H1 (cell line): ENCODE data around the gene KIF13A. TPM values are rescaled to one million over a fixed set of nuclear protein-coding genes. Genes with fewer than 3 reads are reported as not detected.

ENCODE experiments used
- CTCF ChIA-PET: fragments of 300-600 bp; sonication (Branson Sonifier 250); formaldehyde crosslinking; loops from one replicate; lab custom pipeline; 2021; ENCODE audit not compliant: partially characterized antibody; lab: Charles Lee
- POLR2A ChIA-PET: fragments of 300-600 bp; sonication (Branson Sonifier 250); formaldehyde crosslinking; loops from one replicate; lab custom pipeline; 2021; ENCODE audit warnings: inconsistent platforms; ENCODE audit not compliant: partially characterized antibody; lab: Charles Lee
- DNase-seq, 2 experiments: peaks; one replicate each; pipeline versions ENCODE4 v3.0.0 to v3.0.0-alpha.2; 2010 to 2022; ENCODE audit warnings: low spot score in 2 of 2, low read depth in 1 of 2, mixed read lengths in 1 of 2
- FAIRE-seq: peaks from 2 replicates; lab custom pipeline; 2011; peaks lifted over from hg19 to GRCh38; lab: Jason Lieb, UNC
- H2AFZ ChIP-seq: 2 replicates; pipeline ENCODE4 v1.8.1; 2012; ENCODE audit warnings: low read length, inconsistent platforms
- H2AK5ac ChIP-seq: 2 replicates; pipeline ENCODE4 v1.6.1; 2013; ENCODE audit warnings: low read depth, low read length
- H2BK120ac ChIP-seq: replicated peaks from 2 replicates; pipeline ENCODE3; 2013; ENCODE audit warnings: low read depth, low read length, inconsistent platforms
- H2BK12ac ChIP-seq: 2 replicates; pipeline ENCODE4 v1.6.1; 2013; ENCODE audit warnings: low read depth, low read length
- H2BK15ac ChIP-seq: 2 replicates; pipeline ENCODE4 v1.6.1; 2013; ENCODE audit warnings: low read length
- H2BK20ac ChIP-seq: 2 replicates; pipeline ENCODE4 v1.6.1; 2013; ENCODE audit warnings: low read length
- H2BK5ac ChIP-seq: 2 replicates; pipeline ENCODE4 v1.6.1; 2013; ENCODE audit warnings: low read depth, low read length
- H3K14ac ChIP-seq: 2 replicates; pipeline ENCODE4 v1.6.1; 2013; ENCODE audit warnings: inconsistent platforms; ENCODE audit not compliant: insufficient read length
- H3K18ac ChIP-seq: 2 replicates; pipeline ENCODE4 v1.6.1; 2013; ENCODE audit warnings: low read length; ENCODE audit errors: extremely low read depth
- H3K23ac ChIP-seq: 2 replicates; pipeline ENCODE4 v1.6.1; 2013; ENCODE audit warnings: inconsistent platforms; ENCODE audit not compliant: insufficient read length
- H3K23me2 ChIP-seq: 2 replicates; pipeline ENCODE4 v1.6.1; 2013; ENCODE audit warnings: low read depth, low read length
- H3K27ac ChIP-seq: 2 replicates; pipeline ENCODE4 v1.6.1; 2011; ENCODE audit warnings: low read depth, low read length, inconsistent platforms
- H3K27me3 ChIP-seq, 4 experiments: replicated peaks in 1 of 4; 1 replicate in 1 of 4; 2 replicates in 3 of 4; pipeline versions ENCODE4 v1.6.1 to v1.8.1; 2011 to 2013; ENCODE audit warnings: low read length in 3 of 4, mild to moderate bottlenecking in 3 of 4, inconsistent platforms in 2 of 4, mixed read lengths in 2 of 4, moderate library complexity in 1 of 4; ENCODE audit not compliant: control insufficient read depth in 3 of 4, insufficient read depth in 3 of 4; ENCODE audit errors: extremely low read depth in 1 of 4
- H3K36me3 ChIP-seq, 4 experiments: 2 replicates each; pipeline versions ENCODE4 v1.6.1 to v1.8.1; 2011 to 2013; ENCODE audit warnings: mild to moderate bottlenecking in 4 of 4, low read length in 3 of 4, moderate library complexity in 2 of 4, control low read depth in 1 of 4, inconsistent platforms in 1 of 4; ENCODE audit not compliant: insufficient read depth in 4 of 4, control insufficient read depth in 2 of 4
- H3K4ac ChIP-seq: replicated peaks from 2 replicates; pipeline ENCODE3; 2013; ENCODE audit warnings: low read length, low read depth, mixed read lengths, inconsistent platforms; ENCODE audit not compliant: insufficient read length
- H3K4me1 ChIP-seq, 4 experiments: replicated peaks in 1 of 4; 1 replicate in 1 of 4; 2 replicates in 3 of 4; pipeline versions ENCODE4 v1.6.1 to v1.8.1; 2011 to 2013; ENCODE audit warnings: low read length in 3 of 4, inconsistent platforms in 2 of 4, mixed read lengths in 1 of 4; ENCODE audit not compliant: insufficient read depth in 4 of 4, control insufficient read depth in 3 of 4
- H3K4me2 ChIP-seq, 2 experiments: 2 replicates each; pipeline versions ENCODE4 v1.6.1 to v1.8.1; 2011 to 2013; ENCODE audit warnings: low read depth in 2 of 2, low read length in 2 of 2, control low read depth in 1 of 2, inconsistent platforms in 1 of 2, mild to moderate bottlenecking in 1 of 2; ENCODE audit not compliant: insufficient read depth in 1 of 2
- H3K4me3 ChIP-seq, 4 experiments: fragments of 200-600, 300-600 bp in 1 of 4; sonication (generic), shearing (Covaris generic), sonication (Bioruptor Twin) in 1 of 4; 2 replicates each; pipeline versions ENCODE4 v1.5.1 to v1.8.1; 2011 to 2016; ENCODE audit warnings: low read length in 4 of 4, low read depth in 3 of 4, control low read depth in 2 of 4, inconsistent platforms in 2 of 4, mild to moderate bottlenecking in 2 of 4, mixed read lengths in 1 of 4, moderate library complexity in 1 of 4; ENCODE audit not compliant: insufficient read depth in 2 of 4; ENCODE audit errors: extremely low read depth in 1 of 4
- H3K56ac ChIP-seq: replicated peaks from 2 replicates; pipeline ENCODE3; 2013; ENCODE audit warnings: low read depth, mild to moderate bottlenecking, mixed read lengths, low read length, inconsistent platforms; ENCODE audit not compliant: insufficient read length
- H3K79me1 ChIP-seq: 2 replicates; pipeline ENCODE4 v1.6.1; 2013; ENCODE audit warnings: low read depth, low read length, control low read depth
- H3K79me2 ChIP-seq, 2 experiments: 2 replicates each; pipeline versions ENCODE4 v1.6.1 to v1.8.1; 2012 to 2013; ENCODE audit warnings: low read length in 2 of 2, mild to moderate bottlenecking in 2 of 2, inconsistent platforms in 1 of 2; ENCODE audit not compliant: insufficient read depth in 2 of 2, control insufficient read depth in 1 of 2
- H3K9ac ChIP-seq, 4 experiments: replicated peaks in 1 of 4; 1 replicate in 1 of 4; 2 replicates in 3 of 4; pipeline versions ENCODE4 v1.6.1 to v1.8.1; 2011 to 2013; ENCODE audit warnings: low read depth in 3 of 4, low read length in 3 of 4, control low read depth in 2 of 4, mild to moderate bottlenecking in 2 of 4, moderate library complexity in 2 of 4, inconsistent platforms in 1 of 4; ENCODE audit errors: extremely low read depth in 1 of 4
- H3K9me3 ChIP-seq, 2 experiments: 2 replicates each; pipeline versions ENCODE4 v1.6.1 to v1.8.1; 2012 to 2013; ENCODE audit warnings: mild to moderate bottlenecking in 2 of 2, moderate library complexity in 2 of 2, control low read depth in 1 of 2, inconsistent platforms in 1 of 2, low read depth in 1 of 2, low read length in 1 of 2, mixed read lengths in 1 of 2; ENCODE audit not compliant: insufficient read depth in 2 of 2
- H4K20me1 ChIP-seq, 2 experiments: replicated peaks in 1 of 2; 2 replicates each; pipeline versions ENCODE3 to v1.8.1; 2011 to 2013; ENCODE audit warnings: inconsistent platforms in 2 of 2, low read length in 2 of 2, mild to moderate bottlenecking in 1 of 2; ENCODE audit not compliant: insufficient read depth in 2 of 2, control insufficient read depth in 1 of 2
- H4K5ac ChIP-seq: 2 replicates; pipeline ENCODE4 v1.6.1; 2013; ENCODE audit warnings: low read length, low read depth, mixed read lengths, inconsistent platforms; ENCODE audit not compliant: insufficient read length
- H4K8ac ChIP-seq: 2 replicates; pipeline ENCODE4 v1.8.0; 2013; ENCODE audit warnings: mild to moderate bottlenecking, moderate library complexity, low read length, inconsistent platforms; ENCODE audit not compliant: insufficient read depth; ENCODE audit errors: extremely low read depth
- H4K91ac ChIP-seq: replicated peaks from 2 replicates; pipeline ENCODE3; 2013; ENCODE audit warnings: low read length, mixed read lengths, inconsistent platforms; ENCODE audit not compliant: insufficient read length
- BCL11A ChIP-seq, 2 experiments: IDR thresholded peaks; one replicate each; pipeline ENCODE4 v1.6.1; 2011; ENCODE audit warnings: low read depth in 2 of 2, low read length in 2 of 2, mild to moderate bottlenecking in 2 of 2
- CTCF ChIP-seq, 3 experiments: IDR thresholded peaks; 1 replicate in 2 of 3; 2 replicates in 1 of 3; pipeline versions ENCODE4 v1.5.1 to v1.6.1; 2011; ENCODE audit warnings: low read length in 3 of 3, mild to moderate bottlenecking in 3 of 3, inconsistent platforms in 2 of 3, low read depth in 1 of 3, moderate library complexity in 1 of 3; ENCODE audit not compliant: insufficient read depth in 1 of 3; ENCODE audit errors: control extremely low read depth in 1 of 3
- FOSL1 ChIP-seq: IDR thresholded peaks from 2 replicates; pipeline ENCODE4 v1.6.1; 2011; ENCODE audit warnings: mild to moderate bottlenecking, low read depth, low read length, moderate library complexity; ENCODE audit not compliant: insufficient read depth
- GTF2F1 ChIP-seq: IDR thresholded peaks from 2 replicates; pipeline ENCODE4 v1.6.1; 2012; ENCODE audit warnings: low read depth, low read length, improper control_type of control experiment, borderline replicate concordance
- JUND ChIP-seq: IDR thresholded peaks from 2 replicates; pipeline ENCODE4 v1.6.1; 2011; ENCODE audit warnings: mild to moderate bottlenecking, improper control_type of control experiment, low read length
- KDM1A ChIP-seq: fragments of 200-600, 300-600 bp; sonication (generic); IDR thresholded peaks from 2 replicates; pipeline ENCODE4 v1.7.1; 2016; ENCODE audit warnings: mild to moderate bottlenecking, low read length, borderline replicate concordance
- KDM4A ChIP-seq: IDR thresholded peaks from one replicate; pipeline ENCODE4 v1.7.1; 2012; ENCODE audit warnings: low read depth, mild to moderate bottlenecking, moderate library complexity, low read length, inconsistent platforms; ENCODE audit not compliant: severe bottlenecking
- MAFK ChIP-seq: IDR thresholded peaks from 2 replicates; pipeline ENCODE4 v1.6.1; 2012; ENCODE audit warnings: low read depth, mild to moderate bottlenecking, improper control_type of control experiment, low read length
- RAD21 ChIP-seq, 2 experiments: IDR thresholded peaks in 1 of 2; conservative IDR thresholded peaks in 1 of 2; 2 replicates each; pipeline ENCODE4 v1.6.1; 2011; ENCODE audit warnings: low read depth in 2 of 2, low read length in 2 of 2, improper control_type of control experiment in 1 of 2, inconsistent platforms in 1 of 2, mild to moderate bottlenecking in 1 of 2, moderate library complexity in 1 of 2
- SIRT6 ChIP-seq: IDR thresholded peaks from one replicate; pipeline ENCODE4 v1.7.1; 2012; ENCODE audit warnings: low read length, inconsistent platforms
- SP1 ChIP-seq: IDR thresholded peaks from 2 replicates; pipeline ENCODE4 v1.6.1; 2011; ENCODE audit warnings: low read depth, low read length
- TAF7 ChIP-seq: optimal IDR thresholded peaks from 2 replicates; pipeline ENCODE3; 2011; ENCODE audit warnings: low read depth, mild to moderate bottlenecking, inconsistent platforms, low read length, moderate library complexity, borderline replicate concordance
- ZNF274 ChIP-seq: IDR thresholded peaks from 2 replicates; pipeline ENCODE4 v1.7.0; 2012; ENCODE audit warnings: low read length, borderline replicate concordance; ENCODE audit errors: extremely low read depth
- polyA plus RNA-seq, 7 experiments: library from polyadenylated mRNA; depleted of rRNA in 3 of 7; stranded (reverse) in 5 of 7; unstranded in 2 of 7; fragments of >200 nt in 5 of 7; fragments of 200-250 nt in 2 of 7; gene quantifications; 1 replicate in 5 of 7; 2 replicates in 1 of 7; 4 replicates in 1 of 7; pipeline versions ENCODE4 v1.2.1 to v1.2.3, GENCODE V29; 2011 to 2013; ENCODE audit warnings: missing spikeins in 2 of 7, mixed read lengths in 2 of 7
- total RNA-seq: library from RNA; stranded (reverse); fragmentation: NEBNext Ultra II Directional; extraction: Animal tissue kit (Norgen Biotek cat#: 25700); gene quantifications from 2 replicates; pipeline ENCODE4 v1.2.1, GENCODE V29; 2021

Gene KIF13A
- total and polyA plus RNA-seq, 2 of the 8 experiments (the other 6 are each of a cell fraction or from before 2014, with no cell fraction given) = 14.7 to 40.8 TPM

GRCh38 chr6:17950095-17950494 is 37.3 kb downstream of the KIF13A start:
- H2AFZ ChIP-seq = no peak overlapping the region
- CTCF ChIA-PET = no interaction called here
- no peak overlapping the region for H3K27ac ChIP-seq
- no peak for TF ChIP-seq SIRT6
- no peak for TF ChIP-seq KDM4A
- TF ChIP-seq MAFK = no peak
- no peak for TF ChIP-seq CTCF (IDR thresholded peaks at IDR 0.05; ENCODE audit: control extremely low read depth in 1 of 3, insufficient read depth in 1 of 3, low read depth in 1 of 3, low read length in 3 of 3)
- no peak for TF ChIP-seq BCL11A (IDR thresholded peaks at IDR 0.05; ENCODE audit: low read depth in 2 of 2, low read length in 2 of 2)
- TF ChIP-seq GTF2F1 = no peak
- TF ChIP-seq FOSL1 = no peak
- TF ChIP-seq JUND = no peak
- TF ChIP-seq ZNF274 = no peak
- TF ChIP-seq RAD21 (IDR thresholded peaks at IDR 0.05 in 1 of 2, conservative IDR thresholded peaks at IDR 0.05 in 1 of 2; ENCODE audit: low read depth in 2 of 2, low read length in 2 of 2) = no peak
- no peak for TF ChIP-seq TAF7
- no peak for TF ChIP-seq SP1
- no peak for TF ChIP-seq KDM1A

More at GRCh38 chr6:17950095-17950494, 37.3 kb downstream of the KIF13A start:
- H4K8ac ChIP-seq = no peak overlapping the region
- H3K14ac ChIP-seq = no peak overlapping the region
- no peak overlapping the region for H2AK5ac ChIP-seq
- no peaks in the 10 kb centered on the region for H3K27me3 ChIP-seq
- no peak overlapping the region for H3K4me2 ChIP-seq
- H3K79me1 ChIP-seq = no peaks in the 10 kb centered on the region
- H2BK5ac ChIP-seq = no peak overlapping the region
- POLR2A ChIA-PET = no interaction called here
- no peak overlapping the region for H3K4me3 ChIP-seq
- H3K4me1 ChIP-seq = peaks cover 0 to 3% (median 0%) of the 10 kb centered on the region in 4 experiments; a peak in 1 of 7 replicates
- no peak overlapping the region for H2BK15ac ChIP-seq
- H3K18ac ChIP-seq = no peak overlapping the region
- H3K36me3 ChIP-seq = no peaks in the 10 kb centered on the region; a peak in 1 of 8 replicates
- no peak overlapping the region for H2BK12ac ChIP-seq
- no peaks in the 10 kb centered on the region for H3K9me3 ChIP-seq
- no peak overlapping the region for H2BK120ac ChIP-seq
- no peak overlapping the region for H3K4ac ChIP-seq
- no peak overlapping the region for H3K56ac ChIP-seq
- H4K20me1 ChIP-seq = no peaks in the 10 kb centered on the region
- peaks cover 0 to 69% of the 10 kb centered on the region in 2 experiments; a peak in 2 of 4 replicates for H3K79me2 ChIP-seq
- FAIRE-seq (no peak), DNase-seq (no peak)
- no peak overlapping the region for H3K23ac ChIP-seq
- H2BK20ac ChIP-seq = no peak overlapping the region
- no peaks in the 10 kb centered on the region for H3K23me2 ChIP-seq
- no peak overlapping the region for H4K91ac ChIP-seq
- no peak overlapping the region; a peak in 1 of 7 replicates for H3K9ac ChIP-seq
- no peak overlapping the region for H4K5ac ChIP-seq
